Progenitor cell of endocrine pancreas (in vitro differentiated cells): ENCODE results near the gene EIF1AD. TPM values are rescaled to one million over a fixed set of nuclear protein-coding genes. Genes with fewer than 3 reads are reported as not detected.

ENCODE experiments used
- DNase-seq: peaks from one replicate; pipeline ENCODE4 v3.0.0; 2021; ENCODE audit warnings: low spot score; ENCODE audit not compliant: unreplicated experiment
- H3K27ac Mint-ChIP-seq: 2 replicates; pipeline ENCODE4 v1.8.0; 2021; ENCODE audit warnings: mild to moderate bottlenecking, moderate library complexity, mixed read lengths
- H3K27me3 Mint-ChIP-seq: 2 replicates; pipeline ENCODE4 v1.8.0; 2021; ENCODE audit warnings: mixed read lengths
- H3K36me3 Mint-ChIP-seq: 2 replicates; pipeline ENCODE4 v1.8.0; 2022; ENCODE audit warnings: mixed read lengths; ENCODE audit not compliant: insufficient read depth
- H3K4me1 Mint-ChIP-seq: 2 replicates; pipeline ENCODE4 v1.8.0; 2021; ENCODE audit warnings: low read depth, mixed read lengths
- H3K4me3 Mint-ChIP-seq: 2 replicates; pipeline ENCODE4 v1.8.0; 2021; ENCODE audit warnings: low read depth, mild to moderate bottlenecking, moderate library complexity, mixed read lengths
- H3K9me3 Mint-ChIP-seq: 2 replicates; pipeline ENCODE4 v1.8.0; 2021; ENCODE audit warnings: low read depth, mixed read lengths
- total RNA-seq: library from RNA; stranded (reverse); gene quantifications from 2 replicates; pipeline ENCODE4 v1.2.1, GENCODE V29; 2021
- TF ChIP-seq, protein P1 (sequence below): fragments of 200-600 bp; sonication (generic); IDR thresholded peaks from one replicate; pipeline ENCODE4 v1.5.0; 2021; ENCODE audit warnings: antibody characterized with exemption, mild to moderate bottlenecking; ENCODE audit not compliant: unreplicated experiment

Gene EIF1AD
- total RNA-seq, 1 donor from 2014 or later: 40.1 TPM

DNA sequence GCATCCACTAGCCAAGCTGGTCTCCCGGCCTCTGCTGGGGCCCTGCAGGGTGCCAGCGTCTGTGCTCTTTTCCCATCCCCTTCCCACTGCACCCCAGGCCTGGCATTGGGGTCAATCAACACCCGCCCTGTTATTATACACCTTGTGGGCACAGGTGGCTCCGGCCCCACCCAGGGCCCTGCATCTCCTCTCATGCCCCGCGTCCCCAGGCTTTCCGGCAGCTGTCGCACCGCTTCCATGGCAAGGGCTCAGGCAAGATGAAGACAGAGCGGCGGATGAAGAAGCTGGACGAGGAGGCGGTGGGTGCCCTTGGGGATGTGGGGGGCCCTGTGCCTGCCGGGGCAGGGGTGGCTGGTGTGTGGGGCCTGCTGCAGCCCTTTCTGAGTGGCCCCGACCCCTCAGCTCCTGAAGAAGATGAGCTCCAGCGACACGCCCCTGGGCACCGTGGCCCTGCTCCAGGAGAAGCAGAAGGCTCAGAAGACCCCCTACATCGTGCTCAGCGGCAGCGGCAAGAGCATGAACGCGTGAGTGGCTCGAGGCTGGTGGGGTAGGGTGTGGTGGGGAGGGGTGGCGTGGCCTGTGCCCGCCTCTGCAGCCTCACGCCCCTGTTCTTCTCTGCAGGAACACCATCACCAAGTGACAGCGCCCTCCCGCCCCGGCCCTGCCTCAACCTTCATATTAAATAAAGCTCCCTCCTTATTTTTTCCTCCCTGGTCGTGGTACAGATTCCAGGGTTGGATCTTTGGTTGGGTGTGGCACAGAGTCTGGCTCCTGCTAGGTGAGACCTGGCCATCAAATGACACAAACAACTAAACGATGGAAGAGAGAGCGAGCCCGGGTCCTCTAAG lies 23.3 kb downstream of the EIF1AD start:
- Mint-ChIP-seq H3K9me3 (no peaks in the 10 kb centered on the region), H3K4me3 (no peak overlapping the region), H3K27me3 (no peaks in the 10 kb centered on the region), H3K4me1 (no peaks in the 10 kb centered on the region), H3K27ac (no peak overlapping the region), H3K36me3 (peaks cover 6% of the 10 kb centered on the region)
- DNase-seq: no peak
- TF ChIP-seq, protein P1, sequence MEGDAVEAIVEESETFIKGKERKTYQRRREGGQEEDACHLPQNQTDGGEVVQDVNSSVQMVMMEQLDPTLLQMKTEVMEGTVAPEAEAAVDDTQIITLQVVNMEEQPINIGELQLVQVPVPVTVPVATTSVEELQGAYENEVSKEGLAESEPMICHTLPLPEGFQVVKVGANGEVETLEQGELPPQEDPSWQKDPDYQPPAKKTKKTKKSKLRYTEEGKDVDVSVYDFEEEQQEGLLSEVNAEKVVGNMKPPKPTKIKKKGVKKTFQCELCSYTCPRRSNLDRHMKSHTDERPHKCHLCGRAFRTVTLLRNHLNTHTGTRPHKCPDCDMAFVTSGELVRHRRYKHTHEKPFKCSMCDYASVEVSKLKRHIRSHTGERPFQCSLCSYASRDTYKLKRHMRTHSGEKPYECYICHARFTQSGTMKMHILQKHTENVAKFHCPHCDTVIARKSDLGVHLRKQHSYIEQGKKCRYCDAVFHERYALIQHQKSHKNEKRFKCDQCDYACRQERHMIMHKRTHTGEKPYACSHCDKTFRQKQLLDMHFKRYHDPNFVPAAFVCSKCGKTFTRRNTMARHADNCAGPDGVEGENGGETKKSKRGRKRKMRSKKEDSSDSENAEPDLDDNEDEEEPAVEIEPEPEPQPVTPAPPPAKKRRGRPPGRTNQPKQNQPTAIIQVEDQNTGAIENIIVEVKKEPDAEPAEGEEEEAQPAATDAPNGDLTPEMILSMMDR: no peak

DNA sequence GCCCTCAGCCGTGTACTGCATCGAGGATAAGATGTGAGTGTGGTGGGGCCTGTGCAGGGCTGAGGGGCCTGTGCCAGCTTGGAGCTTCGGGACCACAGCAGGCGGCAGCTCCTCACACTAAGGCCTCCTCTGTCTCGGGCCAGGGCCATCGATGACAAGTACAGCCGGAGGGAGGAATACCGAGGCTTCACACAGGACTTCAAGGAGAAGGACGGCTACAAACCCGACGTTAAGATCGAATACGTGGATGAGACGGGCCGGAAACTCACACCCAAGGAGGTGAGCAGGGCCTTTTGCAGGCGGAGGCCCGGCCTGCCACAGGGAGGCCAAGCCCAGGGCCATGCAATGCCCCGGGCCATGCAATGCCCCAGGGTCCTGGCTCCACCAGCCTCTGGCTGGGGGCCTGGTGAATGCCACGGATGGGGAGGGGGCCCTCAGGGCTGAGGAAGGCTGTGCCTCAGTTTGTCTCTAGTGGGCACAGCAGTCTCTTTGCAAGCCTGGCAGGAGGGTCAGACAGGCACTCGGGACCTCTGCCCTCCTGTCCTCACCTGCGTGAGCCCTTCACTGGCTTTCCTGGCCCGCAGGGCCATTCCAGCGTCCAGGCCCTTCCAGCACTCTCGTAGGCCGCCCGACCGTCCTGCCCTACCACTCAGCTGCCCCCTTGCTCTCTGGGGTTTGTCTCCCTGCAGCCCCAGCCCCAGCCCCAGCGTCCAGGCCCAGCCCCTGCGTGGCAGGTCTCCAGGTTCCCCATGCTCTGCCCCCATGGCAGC lies 24.2 kb downstream of the EIF1AD start:
- Mint-ChIP-seq H3K36me3 (peaks cover 8% of the 10 kb centered on the region), H3K27ac (no peak overlapping the region), H3K9me3 (no peaks in the 10 kb centered on the region), H3K4me1 (no peaks in the 10 kb centered on the region), H3K4me3 (no peak overlapping the region), H3K27me3 (no peaks in the 10 kb centered on the region)
- DNase-seq: no peak
- TF ChIP-seq, protein P1: no peak

GRCh38 chr11:65976216-65977176 lies 25.5 kb downstream of the EIF1AD start:
- peaks cover 15% of the 10 kb centered on the region for H3K36me3 Mint-ChIP-seq
- TF ChIP-seq, protein P1: no peak
- no peaks in the 10 kb centered on the region for H3K27me3 Mint-ChIP-seq
- H3K4me1 Mint-ChIP-seq: no peaks in the 10 kb centered on the region
- no peak overlapping the region for H3K27ac Mint-ChIP-seq
- H3K4me3 Mint-ChIP-seq: no peak overlapping the region
- H3K9me3 Mint-ChIP-seq: no peaks in the 10 kb centered on the region
- DNase-seq: no peak

- Mint-ChIP-seq H3K27ac (no peak overlapping the region), H3K9me3 (no peaks in the 10 kb centered on the region), H3K36me3 (peaks cover 15% of the 10 kb centered on the region), H3K4me3 (no peak overlapping the region), H3K4me1 (no peaks in the 10 kb centered on the region), H3K27me3 (no peaks in the 10 kb centered on the region)
- no peak for DNase-seq
- TF ChIP-seq, protein P1: no peak
Observed at GRCh38 chr11:65975771-65976170, 26.2 kb downstream of the EIF1AD start.
